Esophagus squamous epithelium (tissue), 4 donors: ENCODE data around the gene SMIM5.

ENCODE experiments used
- POLR2A ChIP-seq, 4 donors: fragments of 450-650 bp; IDR thresholded peaks; one replicate each; pipeline ENCODE4 v1.6.1; 2017; ENCODE audit warnings: antibody characterized with exemption in 4 of 4, mild to moderate bottlenecking in 4 of 4, moderate library complexity in 3 of 4
- TF ChIP-seq, protein P1 (sequence below), 6 experiments: fragments of 450-650 bp in 4 of 6; fragments of 200-600 bp in 2 of 6; sonication (generic) in 2 of 6; IDR thresholded peaks; one replicate each; pipeline ENCODE4 v1.5.1; 2016 to 2019; ENCODE audit warnings: antibody characterized with exemption in 6 of 6, mild to moderate bottlenecking in 4 of 6, moderate library complexity in 4 of 6

- TF ChIP-seq, protein P1, sequence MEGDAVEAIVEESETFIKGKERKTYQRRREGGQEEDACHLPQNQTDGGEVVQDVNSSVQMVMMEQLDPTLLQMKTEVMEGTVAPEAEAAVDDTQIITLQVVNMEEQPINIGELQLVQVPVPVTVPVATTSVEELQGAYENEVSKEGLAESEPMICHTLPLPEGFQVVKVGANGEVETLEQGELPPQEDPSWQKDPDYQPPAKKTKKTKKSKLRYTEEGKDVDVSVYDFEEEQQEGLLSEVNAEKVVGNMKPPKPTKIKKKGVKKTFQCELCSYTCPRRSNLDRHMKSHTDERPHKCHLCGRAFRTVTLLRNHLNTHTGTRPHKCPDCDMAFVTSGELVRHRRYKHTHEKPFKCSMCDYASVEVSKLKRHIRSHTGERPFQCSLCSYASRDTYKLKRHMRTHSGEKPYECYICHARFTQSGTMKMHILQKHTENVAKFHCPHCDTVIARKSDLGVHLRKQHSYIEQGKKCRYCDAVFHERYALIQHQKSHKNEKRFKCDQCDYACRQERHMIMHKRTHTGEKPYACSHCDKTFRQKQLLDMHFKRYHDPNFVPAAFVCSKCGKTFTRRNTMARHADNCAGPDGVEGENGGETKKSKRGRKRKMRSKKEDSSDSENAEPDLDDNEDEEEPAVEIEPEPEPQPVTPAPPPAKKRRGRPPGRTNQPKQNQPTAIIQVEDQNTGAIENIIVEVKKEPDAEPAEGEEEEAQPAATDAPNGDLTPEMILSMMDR (IDR thresholded peaks at IDR 0.05): no peak
- TF ChIP-seq POLR2A (IDR thresholded peaks at IDR 0.05): no peak
Measured at GRCh38 chr17:75670868-75671267, 37.6 kb downstream of the SMIM5 start.
